GM12878 (cell line): Measurements from ENCODE around the gene HSD17B4. TPM values are rescaled to one million over a fixed set of nuclear protein-coding genes. Genes with fewer than 3 reads are reported as not detected.

Experiments
- ATAC-seq: fragments of 200-7000 bp; cut with Tn5 transposase; 3 replicates; pipeline ENCODE4 v1.9.1; 2020; ENCODE audit warnings: mild to moderate bottlenecking, moderate library complexity
- BruUV-seq: library from RNA; stranded (reverse); fragments of 400-500 nt; replicated peaks from 2 replicates; lab custom pipeline; 2021; lab: Mats Ljungman, UMichigan
- CTCF ChIA-PET: fragments of 300-600 bp; sonication (Branson Sonifier 250); formaldehyde crosslinking; extraction: SDS; loops from one replicate; lab custom pipeline; 2021; ENCODE audit warnings: inconsistent platforms; lab: Yijun Ruan, JAX
- POLR2A ChIA-PET: fragments of 350-600 bp; formaldehyde crosslinking; extraction: SDS; loops from one replicate; lab custom pipeline; 2021; ENCODE audit warnings: inconsistent platforms; lab: Charles Lee
- RAD21 ChIA-PET: fragments of 300-600 bp; sonication (Branson Sonifier 250); formaldehyde crosslinking; loops from one replicate; lab custom pipeline; 2023; ENCODE audit warnings: antibody characterized with exemption; ENCODE audit not compliant: unreplicated experiment; lab: Charles Lee
- SMC1A ChIA-PET: fragments of 300-600 bp; sonication (Branson Sonifier 250); formaldehyde crosslinking; loops from one replicate; lab custom pipeline; 2023; ENCODE audit not compliant: unreplicated experiment, uncharacterized antibody; lab: Charles Lee
- DNase-seq: peaks from one replicate; pipeline ENCODE4 v3.0.0-alpha.2; 2011; ENCODE audit warnings: low read depth, low spot score
- FAIRE-seq: peaks from 3 replicates; lab custom pipeline; 2011; peaks lifted over from hg19 to GRCh38; lab: Jason Lieb, UNC
- H2AFZ ChIP-seq: 2 replicates; pipeline ENCODE4 v1.6.0; 2011; ENCODE audit warnings: low read depth, low read length, control low read depth; ENCODE audit not compliant: control insufficient read depth
- H3K27ac ChIP-seq: 2 replicates; pipeline ENCODE4 v1.5.1; 2011; ENCODE audit warnings: control low read depth; ENCODE audit not compliant: control insufficient read depth, insufficient read depth
- H3K27me3 ChIP-seq, 2 experiments: replicated peaks in 1 of 2; 2 replicates each; pipeline versions ENCODE4 v1.6.0 to v1.6.1; 2011; ENCODE audit warnings: low read length in 1 of 2; ENCODE audit not compliant: control insufficient read depth in 2 of 2, insufficient read depth in 2 of 2
- H3K36me3 ChIP-seq, 2 experiments: 2 replicates each; pipeline ENCODE4 v1.5.1; 2011; ENCODE audit warnings: low read length in 1 of 2; ENCODE audit not compliant: control insufficient read depth in 2 of 2, insufficient read depth in 2 of 2
- H3K4me1 ChIP-seq: 2 replicates; pipeline ENCODE4 v1.6.1; 2011; ENCODE audit warnings: mild to moderate bottlenecking, low read length, moderate library complexity, mixed read lengths; ENCODE audit not compliant: control insufficient read depth, insufficient read depth
- H3K4me2 ChIP-seq: 2 replicates; pipeline ENCODE4 v1.6.0; 2011; ENCODE audit warnings: control low read depth; ENCODE audit not compliant: control insufficient read depth, insufficient read depth
- H3K4me3 ChIP-seq: fragments of 200-600 bp; sonication (generic); 2 replicates; pipeline ENCODE4 v1.5.1; 2016
- H3K79me2 ChIP-seq: 2 replicates; pipeline ENCODE4 v1.6.0; 2011; ENCODE audit warnings: low read length; ENCODE audit not compliant: control insufficient read depth, insufficient read depth
- H3K9ac ChIP-seq: 2 replicates; pipeline ENCODE4 v1.8.0; 2011; ENCODE audit warnings: low read length, control low read depth, mixed read lengths; ENCODE audit not compliant: control insufficient read depth, insufficient read depth
- H3K9me3 ChIP-seq: replicated peaks from 3 replicates; pipeline ENCODE4 v1.5.1; 2011; ENCODE audit warnings: mild to moderate bottlenecking, low read length; ENCODE audit not compliant: control insufficient read depth, insufficient read depth
- H4K20me1 ChIP-seq: 2 replicates; pipeline ENCODE4 v1.6.0; 2011; ENCODE audit not compliant: control insufficient read depth, insufficient read depth
- EED ChIP-seq: sonication (generic); IDR thresholded peaks from 2 replicates; pipeline ENCODE4 v1.6.1; 2016; ENCODE audit warnings: antibody characterized with exemption, low read depth
- GABPA ChIP-seq: IDR thresholded peaks from 2 replicates; pipeline ENCODE4 v1.6.1; 2014; ENCODE audit warnings: antibody characterized with exemption, low read depth, mild to moderate bottlenecking, inconsistent platforms
- NR2C1 ChIP-seq: fragments of 450-650 bp; IDR thresholded peaks from 2 replicates; pipeline ENCODE4 v1.6.1; 2017; ENCODE audit warnings: antibody characterized with exemption, mild to moderate bottlenecking, moderate library complexity
- PML ChIP-seq: IDR thresholded peaks from 2 replicates; pipeline ENCODE4 v1.6.1; 2012; ENCODE audit warnings: low read length, inconsistent platforms
- RAD21 ChIP-seq: IDR thresholded peaks from 2 replicates; pipeline ENCODE4 v1.6.1; 2011; ENCODE audit warnings: mild to moderate bottlenecking, low read depth, low read length, moderate library complexity; ENCODE audit not compliant: insufficient read depth
- RAD51 ChIP-seq: fragments of 450-650 bp; IDR thresholded peaks from 2 replicates; pipeline ENCODE4 v1.6.1; 2016; ENCODE audit warnings: moderate library complexity, mild to moderate bottlenecking, inconsistent platforms
- SMC3 ChIP-seq: IDR thresholded peaks from 2 replicates; pipeline ENCODE4 v1.6.1; 2011; ENCODE audit warnings: low read length, improper control_type of control experiment, borderline replicate concordance
- SPI1 ChIP-seq: IDR thresholded peaks from 2 replicates; pipeline ENCODE4 v1.6.1; 2011; ENCODE audit warnings: low read depth, mild to moderate bottlenecking, low read length, moderate library complexity, borderline replicate concordance; ENCODE audit not compliant: insufficient read depth
- SREBF2 ChIP-seq: IDR thresholded peaks from 2 replicates; pipeline ENCODE4 v1.6.1; 2012; ENCODE audit warnings: mild to moderate bottlenecking, low read length
- TBL1XR1 ChIP-seq: IDR thresholded peaks from 2 replicates; pipeline ENCODE4 v1.6.1; 2012; ENCODE audit warnings: low read depth, low read length, improper control_type of control experiment
- WGBS: methylation state at CpG from one replicate; pipeline ENCODE4 v1.1.6; 2016; ENCODE audit warnings: low lambda C conversion rate; ENCODE audit not compliant: insufficient replicate concordance, insufficient coverage; ENCODE audit errors: missing lambda C conversion rate; 5-methylcytosine and 5-hydroxymethylcytosine counted together
- in situ Hi-C: fragments of 300-500 bp; cut with MboI; formaldehyde crosslinking; loops from 9 replicates; pipeline ENCODE4 v1.14.3; 2018; ENCODE audit warnings: mixed read lengths
- intact Hi-C: fragments of 100-400 bp; cut with micrococcal nuclease; formaldehyde crosslinking; loops from one replicate; pipeline ENCODE4 v1.14.2; 2022; ENCODE audit not compliant: unreplicated experiment
- polyA plus RNA-seq, 11 experiments: library from polyadenylated mRNA; depleted of rRNA in 4 of 11; unstranded in 6 of 11; stranded (reverse) in 5 of 11; fragments of >200 nt; fragmentation: Nextera tagmentation in 4 of 11; fragmentation: Illumina TruSeq in 1 of 11; extraction: Ambion mirVana in 4 of 11; extraction: Trizol in 1 of 11; gene quantifications; 1 replicate in 1 of 11; 2 replicates in 10 of 11; pipeline versions ENCODE4 v1.2.1 to v1.2.3, GENCODE V29; 2011 to 2016; ENCODE audit warnings: inconsistent platforms in 2 of 11, missing spikeins in 2 of 11, low read depth in 1 of 11
- total RNA-seq, 4 experiments: library from RNA; depleted of rRNA in 3 of 4; stranded (reverse); fragments of >200 nt in 3 of 4; fragmentation: Illumina TruSeq in 1 of 4; extraction: Trizol in 1 of 4; gene quantifications; 2 replicates each; pipeline versions ENCODE4 v1.2.1 to v1.2.3, GENCODE V29; 2013 to 2021
- TF ChIP-seq, protein P1 (sequence below): fragments of 450-650 bp; IDR thresholded peaks from 2 replicates; pipeline ENCODE4 v1.6.1; 2014; ENCODE audit warnings: mild to moderate bottlenecking
- TF ChIP-seq, protein P2 (sequence below): fragments of 450-650 bp; IDR thresholded peaks from 2 replicates; pipeline ENCODE4 v1.6.1; 2017; ENCODE audit warnings: borderline replicate concordance
- TF ChIP-seq, protein P3 (sequence below): IDR thresholded peaks from 2 replicates; pipeline ENCODE4 v1.6.1; 2011; ENCODE audit warnings: borderline replicate concordance, low read depth, mild to moderate bottlenecking, moderate library complexity, mixed read lengths, low read length; ENCODE audit not compliant: insufficient read depth; ENCODE audit errors: extremely low read length
- TF ChIP-seq, protein P4 (sequence below): fragments of 450-650 bp; IDR thresholded peaks from 2 replicates; pipeline ENCODE4 v1.6.1; 2018; ENCODE audit warnings: mild to moderate bottlenecking, low read depth, moderate library complexity; ENCODE audit not compliant: partially characterized antibody
- TF ChIP-seq, protein P5 (sequence below): fragments of 150-350 bp; IDR thresholded peaks from 2 replicates; pipeline ENCODE4 v1.6.1; 2016; ENCODE audit warnings: low read depth, low read length

Gene HSD17B4
- total and polyA plus RNA-seq, 10 of the 15 experiments (the other 5 are each of a cell fraction or from before 2014, with no cell fraction given): 38.6 to 125 (median 93.0) TPM

DNA sequence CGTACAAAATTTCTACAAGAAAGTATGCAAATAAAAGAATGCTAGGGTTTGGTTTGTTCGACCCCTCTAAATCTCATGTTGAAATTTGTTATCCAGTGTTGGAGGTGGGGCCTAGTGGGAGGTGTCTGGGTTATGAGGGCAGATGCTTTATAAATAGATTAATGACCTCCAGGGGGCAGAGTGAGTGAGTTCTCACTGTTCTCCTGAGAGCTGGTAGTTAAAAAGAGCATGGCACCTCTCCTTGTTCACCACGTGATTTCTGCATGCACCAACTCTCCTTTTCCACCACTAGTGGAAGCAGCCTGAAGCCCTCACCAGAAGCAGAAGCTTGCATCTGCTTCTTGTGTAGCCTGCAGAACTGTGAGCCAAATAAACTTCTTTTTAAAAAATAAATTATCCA is 126.6 kb downstream of the HSD17B4 start:
- Histone ChIP-seq H3K4me3 (no peak overlapping the region), H3K4me1 (no peaks in the 10 kb centered on the region), H3K9ac (no peak overlapping the region), H3K4me2 (no peak overlapping the region), H3K27ac (no peak overlapping the region), H3K79me2 (no peaks in the 10 kb centered on the region), H2AFZ (no peak overlapping the region), H3K36me3 (no peaks in the 10 kb centered on the region), H3K27me3 (no peaks in the 10 kb centered on the region), H3K9me3 (no peaks in the 10 kb centered on the region; the same call in 2 of the 3 replicates), H4K20me1 (no peaks in the 10 kb centered on the region)
- POLR2A ChIA-PET: no interaction called here
- no peak for FAIRE-seq
- in situ Hi-C loops (no loop called here), intact Hi-C loops (loop anchor here (2.0 kb wide), 1 partner anchor 166 kb away; no protein-coding TSS in a partner anchor)
- no TSS peak for BruUV-seq
- SMC1A ChIA-PET: interaction anchor here (0.6 kb wide), 2 partner anchors 108 to 796 kb away, joined by 3 read pairs; no protein-coding TSS in a partner anchor
- 15% methylated on average over 3 of the region's 3 CpGs for whole genome bisulfite sequencing
- peak; percentile 98 for ATAC-seq
- RAD21 ChIA-PET: no interaction called here
- no peak for DNase-seq
- CTCF ChIA-PET: interaction anchor here (0.6 to 0.7 kb wide), 2 partner anchors 8 to 21 kb away, joined by 3 read pairs; no protein-coding TSS in a partner anchor
- TF ChIP-seq, protein P1, sequence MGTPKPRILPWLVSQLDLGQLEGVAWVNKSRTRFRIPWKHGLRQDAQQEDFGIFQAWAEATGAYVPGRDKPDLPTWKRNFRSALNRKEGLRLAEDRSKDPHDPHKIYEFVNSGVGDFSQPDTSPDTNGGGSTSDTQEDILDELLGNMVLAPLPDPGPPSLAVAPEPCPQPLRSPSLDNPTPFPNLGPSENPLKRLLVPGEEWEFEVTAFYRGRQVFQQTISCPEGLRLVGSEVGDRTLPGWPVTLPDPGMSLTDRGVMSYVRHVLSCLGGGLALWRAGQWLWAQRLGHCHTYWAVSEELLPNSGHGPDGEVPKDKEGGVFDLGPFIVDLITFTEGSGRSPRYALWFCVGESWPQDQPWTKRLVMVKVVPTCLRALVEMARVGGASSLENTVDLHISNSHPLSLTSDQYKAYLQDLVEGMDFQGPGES: no peak
- TF ChIP-seq, protein P2, sequence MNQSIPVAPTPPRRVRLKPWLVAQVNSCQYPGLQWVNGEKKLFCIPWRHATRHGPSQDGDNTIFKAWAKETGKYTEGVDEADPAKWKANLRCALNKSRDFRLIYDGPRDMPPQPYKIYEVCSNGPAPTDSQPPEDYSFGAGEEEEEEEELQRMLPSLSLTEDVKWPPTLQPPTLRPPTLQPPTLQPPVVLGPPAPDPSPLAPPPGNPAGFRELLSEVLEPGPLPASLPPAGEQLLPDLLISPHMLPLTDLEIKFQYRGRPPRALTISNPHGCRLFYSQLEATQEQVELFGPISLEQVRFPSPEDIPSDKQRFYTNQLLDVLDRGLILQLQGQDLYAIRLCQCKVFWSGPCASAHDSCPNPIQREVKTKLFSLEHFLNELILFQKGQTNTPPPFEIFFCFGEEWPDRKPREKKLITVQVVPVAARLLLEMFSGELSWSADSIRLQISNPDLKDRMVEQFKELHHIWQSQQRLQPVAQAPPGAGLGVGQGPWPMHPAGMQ: no peak
- TF ChIP-seq, protein P3, sequence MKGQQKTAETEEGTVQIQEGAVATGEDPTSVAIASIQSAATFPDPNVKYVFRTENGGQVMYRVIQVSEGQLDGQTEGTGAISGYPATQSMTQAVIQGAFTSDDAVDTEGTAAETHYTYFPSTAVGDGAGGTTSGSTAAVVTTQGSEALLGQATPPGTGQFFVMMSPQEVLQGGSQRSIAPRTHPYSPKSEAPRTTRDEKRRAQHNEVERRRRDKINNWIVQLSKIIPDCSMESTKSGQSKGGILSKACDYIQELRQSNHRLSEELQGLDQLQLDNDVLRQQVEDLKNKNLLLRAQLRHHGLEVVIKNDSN: no peak
- TF ChIP-seq SPI1 (no peak), SREBF2 (no peak), RAD21 (peak; percentile 22; the same call in 1 of the 2 replicates), TBL1XR1 (no peak), PML (no peak), GABPA (no peak), SMC3 (peak; percentile 19; the same call in 1 of the 2 replicates), RAD51 (peak; percentile 44; the same call in 1 of the 2 replicates), EED (no peak), NR2C1 (no peak)
- TF ChIP-seq, protein P4, sequence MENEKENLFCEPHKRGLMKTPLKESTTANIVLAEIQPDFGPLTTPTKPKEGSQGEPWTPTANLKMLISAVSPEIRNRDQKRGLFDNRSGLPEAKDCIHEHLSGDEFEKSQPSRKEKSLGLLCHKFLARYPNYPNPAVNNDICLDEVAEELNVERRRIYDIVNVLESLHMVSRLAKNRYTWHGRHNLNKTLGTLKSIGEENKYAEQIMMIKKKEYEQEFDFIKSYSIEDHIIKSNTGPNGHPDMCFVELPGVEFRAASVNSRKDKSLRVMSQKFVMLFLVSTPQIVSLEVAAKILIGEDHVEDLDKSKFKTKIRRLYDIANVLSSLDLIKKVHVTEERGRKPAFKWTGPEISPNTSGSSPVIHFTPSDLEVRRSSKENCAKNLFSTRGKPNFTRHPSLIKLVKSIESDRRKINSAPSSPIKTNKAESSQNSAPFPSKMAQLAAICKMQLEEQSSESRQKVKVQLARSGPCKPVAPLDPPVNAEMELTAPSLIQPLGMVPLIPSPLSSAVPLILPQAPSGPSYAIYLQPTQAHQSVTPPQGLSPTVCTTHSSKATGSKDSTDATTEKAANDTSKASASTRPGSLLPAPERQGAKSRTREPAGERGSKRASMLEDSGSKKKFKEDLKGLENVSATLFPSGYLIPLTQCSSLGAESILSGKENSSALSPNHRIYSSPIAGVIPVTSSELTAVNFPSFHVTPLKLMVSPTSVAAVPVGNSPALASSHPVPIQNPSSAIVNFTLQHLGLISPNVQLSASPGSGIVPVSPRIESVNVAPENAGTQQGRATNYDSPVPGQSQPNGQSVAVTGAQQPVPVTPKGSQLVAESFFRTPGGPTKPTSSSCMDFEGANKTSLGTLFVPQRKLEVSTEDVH: no peak
- TF ChIP-seq, protein P5, sequence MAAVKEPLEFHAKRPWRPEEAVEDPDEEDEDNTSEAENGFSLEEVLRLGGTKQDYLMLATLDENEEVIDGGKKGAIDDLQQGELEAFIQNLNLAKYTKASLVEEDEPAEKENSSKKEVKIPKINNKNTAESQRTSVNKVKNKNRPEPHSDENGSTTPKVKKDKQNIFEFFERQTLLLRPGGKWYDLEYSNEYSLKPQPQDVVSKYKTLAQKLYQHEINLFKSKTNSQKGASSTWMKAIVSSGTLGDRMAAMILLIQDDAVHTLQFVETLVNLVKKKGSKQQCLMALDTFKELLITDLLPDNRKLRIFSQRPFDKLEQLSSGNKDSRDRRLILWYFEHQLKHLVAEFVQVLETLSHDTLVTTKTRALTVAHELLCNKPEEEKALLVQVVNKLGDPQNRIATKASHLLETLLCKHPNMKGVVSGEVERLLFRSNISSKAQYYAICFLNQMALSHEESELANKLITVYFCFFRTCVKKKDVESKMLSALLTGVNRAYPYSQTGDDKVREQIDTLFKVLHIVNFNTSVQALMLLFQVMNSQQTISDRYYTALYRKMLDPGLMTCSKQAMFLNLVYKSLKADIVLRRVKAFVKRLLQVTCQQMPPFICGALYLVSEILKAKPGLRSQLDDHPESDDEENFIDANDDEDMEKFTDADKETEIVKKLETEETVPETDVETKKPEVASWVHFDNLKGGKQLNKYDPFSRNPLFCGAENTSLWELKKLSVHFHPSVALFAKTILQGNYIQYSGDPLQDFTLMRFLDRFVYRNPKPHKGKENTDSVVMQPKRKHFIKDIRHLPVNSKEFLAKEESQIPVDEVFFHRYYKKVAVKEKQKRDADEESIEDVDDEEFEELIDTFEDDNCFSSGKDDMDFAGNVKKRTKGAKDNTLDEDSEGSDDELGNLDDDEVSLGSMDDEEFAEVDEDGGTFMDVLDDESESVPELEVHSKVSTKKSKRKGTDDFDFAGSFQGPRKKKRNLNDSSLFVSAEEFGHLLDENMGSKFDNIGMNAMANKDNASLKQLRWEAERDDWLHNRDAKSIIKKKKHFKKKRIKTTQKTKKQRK: no peak
